PC-9 (cell line): ENCODE measurements around the gene POGK. TPM values are rescaled to one million over a fixed set of nuclear protein-coding genes. Genes with fewer than 3 reads are reported as not detected.

Source experiments
- BruUV-seq: library from RNA; stranded (reverse); fragments of 400-500 nt; replicated peaks from 2 replicates; lab custom pipeline; 2021; lab: Mats Ljungman, UMichigan
- CTCF ChIA-PET: fragments of 300-600 bp; sonication (Branson Sonifier 250); formaldehyde crosslinking; loops from one replicate; lab custom pipeline; 2022; ENCODE audit warnings: antibody characterized with exemption; lab: Charles Lee
- POLR2A ChIA-PET: fragments of 300-600 bp; sonication (Branson Sonifier 250); formaldehyde crosslinking; loops from one replicate; lab custom pipeline; 2022; ENCODE audit warnings: antibody characterized with exemption; ENCODE audit not compliant: unreplicated experiment; lab: Charles Lee
- DNase-seq, 2 experiments: peaks; one replicate each; pipeline versions ENCODE4 v3.0.0 to v3.0.0-alpha.2; 2015 to 2022; ENCODE audit warnings: mixed read lengths in 1 of 2
- H2AFZ ChIP-seq: fragments of 200-600 bp; sonication (generic); 2 replicates; pipeline ENCODE4 v1.8.1; 2017; ENCODE audit warnings: antibody characterized with exemption
- H3F3A ChIP-seq: fragments of 200-600 bp; sonication (generic); 2 replicates; pipeline ENCODE4 v1.8.1; 2017; ENCODE audit warnings: antibody characterized with exemption, mild to moderate bottlenecking, low read depth; ENCODE audit not compliant: insufficient read depth
- H3K27ac ChIP-seq: fragments of 200-600 bp; sonication (generic); 2 replicates; pipeline ENCODE4 v1.6.1; 2016; ENCODE audit warnings: mixed run types
- H3K27me3 ChIP-seq: fragments of 200-600 bp; sonication (generic); 2 replicates; pipeline ENCODE4 v1.6.1; 2016; ENCODE audit warnings: low read depth, mixed run types; ENCODE audit not compliant: insufficient read depth
- H3K36me3 ChIP-seq: fragments of 200-600 bp; sonication (generic); 2 replicates; pipeline ENCODE4 v1.6.1; 2016; ENCODE audit warnings: low read depth, mixed run types
- H3K4me1 ChIP-seq: fragments of 200-600 bp; sonication (generic); replicated peaks from 2 replicates; pipeline ENCODE4 v1.6.1; 2016; ENCODE audit warnings: mixed run types; ENCODE audit not compliant: insufficient read depth
- H3K4me2 ChIP-seq: fragments of 200-600 bp; sonication (generic); 2 replicates; pipeline ENCODE4 v1.6.1; 2017; ENCODE audit warnings: mixed run types
- H3K4me3 ChIP-seq: fragments of 200-600 bp; sonication (generic); 2 replicates; pipeline ENCODE4 v1.6.1; 2016; ENCODE audit warnings: mixed run types
- H3K79me2 ChIP-seq: fragments of 200-600 bp; sonication (generic); 2 replicates; pipeline ENCODE4 v1.6.1; 2017; ENCODE audit warnings: low read depth, mixed run types
- H3K9me2 ChIP-seq: fragments of 200-600 bp; sonication (generic); 2 replicates; pipeline ENCODE4 v1.8.1; 2017; ENCODE audit warnings: mild to moderate bottlenecking; ENCODE audit not compliant: insufficient read depth
- H3K9me3 ChIP-seq: fragments of 200-600 bp; sonication (generic); 2 replicates; pipeline ENCODE4 v1.8.1; 2016; ENCODE audit warnings: low read depth; ENCODE audit not compliant: insufficient read depth
- H4K20me1 ChIP-seq: fragments of 200-600 bp; sonication (generic); 2 replicates; pipeline ENCODE4 v1.8.1; 2017; ENCODE audit not compliant: insufficient read depth
- CTCF ChIP-seq: fragments of 200-600 bp; sonication (generic); conservative IDR thresholded peaks from 2 replicates; pipeline ENCODE4 v1.6.1; 2017; ENCODE audit warnings: mixed run types, antibody characterized with exemption, mild to moderate bottlenecking, moderate library complexity
- EZH2 ChIP-seq: fragments of 200-600 bp; sonication (generic); IDR thresholded peaks from 2 replicates; pipeline ENCODE4 v1.8.0; 2017; ENCODE audit warnings: antibody characterized with exemption, low read depth
- intact Hi-C: fragments of 100-400 bp; cut with micrococcal nuclease; formaldehyde crosslinking; loops from one replicate; pipeline ENCODE4 v1.10.0; 2022; ENCODE audit not compliant: unreplicated experiment
- total RNA-seq: library from RNA; stranded (reverse); gene quantifications from 2 replicates; pipeline ENCODE4 v1.2.3, GENCODE V29; 2021

POGK gene
- total RNA-seq, 1 experiment from 2014 or later: 17.0 TPM

DNA sequence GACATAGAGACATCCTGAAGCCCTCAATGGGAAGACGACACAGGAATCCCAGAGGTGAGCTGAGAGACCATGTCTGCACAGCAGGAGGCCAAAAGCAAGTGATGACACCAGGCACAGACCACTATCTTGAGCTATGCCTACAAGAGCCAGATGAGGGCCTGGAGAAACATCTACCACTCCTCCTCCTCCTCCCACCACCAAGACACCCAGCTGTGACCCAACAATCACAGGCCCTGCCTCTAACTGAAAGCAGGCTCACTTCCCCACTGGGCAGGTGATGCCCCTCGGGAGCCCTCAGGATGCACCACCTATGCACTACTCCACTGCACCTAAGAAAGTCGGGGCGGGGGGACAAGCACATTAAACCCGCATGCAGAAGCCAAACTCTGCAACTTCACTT is 20.3 kb downstream of the POGK start:
- CTCF ChIA-PET: no interaction called here
- no peaks in the 10 kb centered on the region for H3K79me2 ChIP-seq
- no TSS peak for BruUV-seq
- no peak for TF ChIP-seq CTCF
- no peak for TF ChIP-seq EZH2
- no peaks in the 10 kb centered on the region for H3K9me3 ChIP-seq
- no peaks in the 10 kb centered on the region for H3K27me3 ChIP-seq
- intact Hi-C loops: loop anchor here (10.0 kb wide), 1 partner anchor 265 kb away; no protein-coding TSS in a partner anchor
- DNase-seq: no peak
- no peaks in the 10 kb centered on the region for H3K9me2 ChIP-seq
- no peak overlapping the region for H3K4me3 ChIP-seq
- no peak overlapping the region for H2AFZ ChIP-seq
- H3K27ac ChIP-seq: no peak overlapping the region
- no peak overlapping the region for H3K4me2 ChIP-seq
- H3K4me1 ChIP-seq: no peaks in the 10 kb centered on the region
- peaks cover 14% of the 10 kb centered on the region for H3K36me3 ChIP-seq
- H3F3A ChIP-seq: peaks cover 3% of the 10 kb centered on the region; the same call in 1 of the 2 replicates
- H4K20me1 ChIP-seq: peaks cover 7% of the 10 kb centered on the region
- POLR2A ChIA-PET: no interaction called here

DNA sequence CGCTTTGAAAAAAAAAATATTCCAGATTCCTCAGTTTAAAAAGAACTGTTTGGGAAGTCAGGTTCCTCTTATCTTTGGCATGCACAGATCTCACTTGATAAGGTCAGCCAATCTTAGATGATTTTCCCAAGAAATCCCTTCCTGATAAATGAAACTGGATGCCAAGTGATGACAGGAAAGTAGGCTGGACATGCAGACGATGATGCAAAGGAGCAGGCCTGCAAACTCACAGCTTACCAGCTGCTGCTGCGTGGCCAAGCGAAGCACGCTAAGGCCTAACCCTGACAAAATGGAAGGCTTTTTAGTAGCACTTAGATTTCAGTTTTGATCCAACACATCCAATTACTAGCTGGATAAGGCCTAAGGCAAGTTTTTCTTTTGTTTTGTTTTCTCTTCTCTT is 26.7 kb downstream of the POGK start:
- Histone ChIP-seq H3K27me3 (no peaks in the 10 kb centered on the region), H4K20me1 (peaks cover 4% of the 10 kb centered on the region; the same call in 1 of the 2 replicates), H3K4me3 (no peak overlapping the region), H3K27ac (no peak overlapping the region), H3K9me2 (no peaks in the 10 kb centered on the region), H3F3A (no peaks in the 10 kb centered on the region; the same call in 1 of the 2 replicates), H3K4me2 (no peak overlapping the region), H3K9me3 (no peaks in the 10 kb centered on the region), H2AFZ (no peak overlapping the region), H3K4me1 (no peaks in the 10 kb centered on the region), H3K79me2 (peaks cover 7% of the 10 kb centered on the region; the same call in 1 of the 2 replicates), H3K36me3 (peaks cover 9% of the 10 kb centered on the region)
- ChIA-PET POLR2A (no interaction called here), CTCF (no interaction called here)
- no peak for TF ChIP-seq CTCF
- intact Hi-C loops: no loop called here
- DNase-seq: no peak
- BruUV-seq: no TSS peak

DNA sequence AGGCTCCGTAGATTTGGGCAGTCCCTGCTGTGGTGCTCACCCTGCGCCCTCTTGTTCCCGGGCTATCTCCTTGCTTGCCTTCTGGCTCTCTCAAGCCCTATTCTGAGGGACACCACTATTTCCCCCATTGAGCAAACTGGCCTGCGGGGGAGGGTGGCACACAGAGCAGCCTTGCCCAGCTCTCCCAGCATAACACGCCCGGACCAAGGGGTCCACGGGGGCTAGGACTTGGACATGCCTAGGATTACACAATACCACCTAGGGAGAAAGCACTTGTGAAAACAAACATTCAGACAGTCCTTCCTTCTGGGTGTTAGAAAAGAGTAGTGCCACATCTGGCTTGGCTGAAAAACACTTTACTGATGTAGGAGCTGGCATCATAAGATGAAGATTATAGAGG is 29.4 kb downstream of the POGK start:
- no peak for TF ChIP-seq CTCF
- intact Hi-C loops: no loop called here
- Histone ChIP-seq H3K27ac (no peak overlapping the region), H3K4me2 (no peak overlapping the region), H2AFZ (no peak overlapping the region), H3K4me1 (no peaks in the 10 kb centered on the region), H3K4me3 (no peak overlapping the region), H4K20me1 (peaks cover 4% of the 10 kb centered on the region; the same call in 1 of the 2 replicates), H3K79me2 (peaks cover 31% of the 10 kb centered on the region), H3K27me3 (no peaks in the 10 kb centered on the region), H3K9me2 (no peaks in the 10 kb centered on the region), H3F3A (no peaks in the 10 kb centered on the region; the same call in 1 of the 2 replicates), H3K36me3 (no peaks in the 10 kb centered on the region; the same call in 1 of the 2 replicates), H3K9me3 (no peaks in the 10 kb centered on the region)
- ChIA-PET CTCF (no interaction called here), POLR2A (no interaction called here)
- BruUV-seq: no TSS peak
- DNase-seq: no peak
